Measurements from ENCODE around the gene TNRC6C.

Gene TNRC6C

GRCh38 chr17:78125976-78126894 lies 167.7 kb downstream of the TNRC6C start:
- DNase-seq = no peak

GRCh38 chr17:78126895-78127238 lies 168.4 kb downstream of the TNRC6C start:
- DNase-seq = no peak

GRCh38 chr17:78127239-78127887 lies 168.9 kb downstream of the TNRC6C start:
- DNase-seq = peak; percentile 76

- no peak for DNase-seq
These were observed 169.5 kb downstream of the TNRC6C start for GRCh38 chr17:78127888-78128550.

- DNase-seq = peak; percentile 81
These were observed 170.2 kb downstream of the TNRC6C start, which contains the start of gene TMC6 for GRCh38 chr17:78128551-78129350. Gene TMC6, minus strand, starts transcription at chr17:78128755. Its CDS starts 1,923 bp downstream, at chr17:78126832.

GRCh38 chr17:78129351-78130089 lies 171.0 kb downstream of the TNRC6C start:
- DNase-seq = no peak

- no peak for DNase-seq
These were observed 171.6 kb downstream of the TNRC6C start for GRCh38 chr17:78130090-78130436.

- DNase-seq = no peak
These were observed 172.1 kb downstream of the TNRC6C start, which contains the start of gene TMC8 for GRCh38 chr17:78130437-78131101. Gene TMC8, plus strand, starts transcription at chr17:78130771. Its CDS starts 818 bp downstream, at chr17:78131589.

- peak; percentile 61 for DNase-seq
These were observed 172.9 kb downstream of the TNRC6C start for GRCh38 chr17:78131172-78132083.

- peak; percentile 61 for DNase-seq
These were observed 173.7 kb downstream of the TNRC6C start for GRCh38 chr17:78132084-78132676.

- no peak for DNase-seq
These were observed 174.3 kb downstream of the TNRC6C start for GRCh38 chr17:78132767-78133178.

- DNase-seq = no peak
These were observed 174.9 kb downstream of the TNRC6C start for GRCh38 chr17:78133179-78133951.

GRCh38 chr17:78133971-78134898 lies 175.7 kb downstream of the TNRC6C start:
- DNase-seq = no peak

- no peak for DNase-seq
These were observed 176.4 kb downstream of the TNRC6C start for GRCh38 chr17:78134899-78135385.

GRCh38 chr17:78135858-78136500 lies 177.5 kb downstream of the TNRC6C start:
- DNase-seq = no peak

- no peak for DNase-seq
These were observed 179.1 kb downstream of the TNRC6C start for GRCh38 chr17:78137392-78138203.

All from right kidney (tissue), 1 donor.